NCI-H82 treated with DMSO at 0.1 percent for 48 hours (cell line): ENCODE measurements around the gene AMPD3.
A peak's percentile ranks its signal among the peaks of the same experiment; 100 is the strongest.

Experiments
- DNase-seq: peaks from one replicate; lab custom pipeline; 2025; ENCODE audit not compliant: unreplicated experiment; lab: John Stamatoyannopoulos, UW

The AMPD3 gene

GRCh38 chr11:10537600-10537999 is 82.5 kb downstream of the AMPD3 start:
- no peak for DNase-seq

DNA sequence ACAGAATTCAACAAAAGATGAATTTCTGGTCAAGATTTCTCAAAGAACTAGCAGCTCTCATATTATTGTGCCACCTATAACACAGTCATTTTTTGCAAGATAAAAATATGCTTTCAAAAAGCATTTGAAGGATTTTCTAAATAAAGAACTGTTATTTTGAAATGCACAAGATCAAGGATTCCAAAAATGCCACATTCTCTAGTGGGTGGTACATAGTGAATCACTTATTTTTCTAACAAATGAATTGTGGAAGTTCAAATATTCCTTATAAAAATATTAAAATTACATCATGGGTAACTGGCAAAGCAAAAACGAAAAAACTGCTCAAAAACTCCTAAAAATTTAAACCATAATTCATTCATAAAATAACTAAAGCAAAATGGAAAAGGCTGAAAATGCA is 83.9 kb downstream of the AMPD3 start:
- no peak for DNase-seq

DNA sequence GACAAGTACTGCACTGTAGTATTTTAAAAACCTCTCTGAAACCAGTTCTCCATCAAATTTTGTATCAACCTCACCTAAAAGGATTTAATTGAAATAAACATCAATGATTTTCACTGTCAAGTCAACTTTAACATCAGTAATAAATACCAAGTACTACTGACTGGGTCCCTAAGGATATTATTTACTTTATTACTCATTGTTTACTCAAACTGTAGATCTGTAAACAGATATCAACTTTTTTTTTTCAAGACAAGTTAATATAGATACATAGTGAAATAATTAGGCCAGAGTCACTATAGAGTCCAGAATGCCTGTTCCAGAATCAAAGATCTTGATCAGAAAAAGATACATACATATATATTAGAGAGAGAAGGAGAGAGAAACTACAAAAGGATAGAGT is 84.3 kb downstream of the AMPD3 start:
- DNase-seq: no peak

GRCh38 chr11:10540546-10540914 is 85.5 kb downstream of the AMPD3 start:
- no peak for DNase-seq

GRCh38 chr11:10540915-10541560 is 86.0 kb downstream of the AMPD3 start, which contains the start of gene RNF141:
Gene RNF141, minus strand, starts transcription at chr11:10541187. Its CDS starts 7,029 bp downstream, at chr11:10534158.
- peak; percentile 81 for DNase-seq

DNA sequence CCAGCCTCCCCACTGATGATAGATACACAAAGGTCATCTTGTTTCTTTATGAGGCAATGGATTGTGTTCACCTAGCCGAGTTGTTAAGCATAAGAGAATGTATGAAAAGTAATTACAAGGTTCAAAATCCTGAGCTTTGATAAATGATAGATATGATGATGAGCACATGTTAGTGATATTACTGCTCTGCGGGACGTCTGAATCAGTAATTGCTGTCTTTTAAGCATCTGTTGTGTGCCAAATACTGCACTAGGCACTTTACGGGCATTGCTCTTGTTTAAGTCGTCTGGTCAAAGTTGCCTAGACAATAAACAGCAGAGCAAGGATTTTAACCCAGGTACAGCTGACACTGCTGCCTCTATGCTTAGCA is 86.5 kb downstream of the AMPD3 start:
- DNase-seq: no peak

DNA sequence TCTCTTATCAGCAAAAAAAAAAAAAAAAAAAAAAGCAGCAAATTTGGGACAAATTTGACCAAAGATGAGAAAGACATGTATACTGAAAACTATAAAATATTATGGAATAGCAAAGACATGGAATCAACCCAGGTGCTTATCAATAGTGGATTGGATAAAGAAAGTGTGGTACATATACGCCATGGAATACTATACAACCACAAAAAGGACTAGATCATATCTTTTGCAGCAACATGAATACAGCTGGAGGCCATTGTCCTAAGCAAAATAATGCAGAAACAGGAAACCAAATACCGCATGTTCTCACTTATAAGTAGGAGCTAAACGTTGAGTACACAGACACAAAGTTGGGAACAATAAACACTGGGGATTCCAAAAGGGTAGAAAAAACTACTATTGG is 87.7 kb downstream of the AMPD3 start:
- DNase-seq: no peak

GRCh38 chr11:10543782-10544181 is 88.7 kb downstream of the AMPD3 start:
- no peak for DNase-seq

DNA sequence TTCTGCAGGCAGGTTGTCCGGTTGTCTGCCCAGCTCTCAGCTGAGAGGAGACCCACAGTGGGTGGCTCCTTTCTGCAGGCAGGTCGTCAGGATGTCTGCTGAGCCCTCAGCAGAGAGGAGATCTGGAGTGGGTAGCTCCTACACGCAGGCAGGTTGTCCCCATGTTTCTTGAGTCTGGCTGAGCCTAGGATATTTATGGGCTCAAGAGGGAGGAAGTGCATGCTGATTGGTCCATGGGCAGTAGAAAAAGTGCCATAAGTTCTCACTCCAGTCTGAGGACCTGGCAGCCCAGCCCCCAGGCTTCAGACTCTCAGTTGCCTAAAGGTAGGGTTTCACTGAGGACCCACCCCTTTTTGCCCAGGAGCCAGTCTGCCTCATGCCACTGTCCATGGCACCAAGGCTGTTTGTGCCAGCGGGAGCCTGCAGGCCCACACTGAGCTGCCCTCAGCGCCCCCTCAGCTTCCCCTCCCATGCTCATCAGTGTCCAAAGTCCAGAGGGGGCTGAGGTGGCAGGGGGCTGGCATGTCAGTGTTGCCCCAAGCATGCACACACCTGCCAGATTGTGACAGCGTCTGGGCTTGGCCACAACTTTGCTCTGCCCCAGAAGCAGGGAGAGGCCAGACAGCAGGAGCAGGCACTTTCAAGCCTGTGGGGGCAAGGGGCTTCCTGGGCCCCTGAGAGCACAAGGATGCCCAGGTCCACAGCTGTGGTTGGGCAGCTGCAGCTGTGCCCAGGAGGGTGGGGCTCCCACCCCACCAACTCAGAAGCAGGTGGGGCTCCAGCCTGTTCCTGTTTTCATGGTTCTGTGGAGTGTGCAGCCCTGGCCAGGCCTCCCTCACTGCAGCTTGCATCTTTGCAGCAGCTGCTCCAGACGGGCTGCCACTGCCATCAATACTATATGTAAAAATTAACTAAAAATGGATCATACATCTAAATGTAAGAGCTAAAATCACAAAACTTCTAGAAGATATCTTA is 89.7 kb downstream of the AMPD3 start:
- DNase-seq: no peak

DNA sequence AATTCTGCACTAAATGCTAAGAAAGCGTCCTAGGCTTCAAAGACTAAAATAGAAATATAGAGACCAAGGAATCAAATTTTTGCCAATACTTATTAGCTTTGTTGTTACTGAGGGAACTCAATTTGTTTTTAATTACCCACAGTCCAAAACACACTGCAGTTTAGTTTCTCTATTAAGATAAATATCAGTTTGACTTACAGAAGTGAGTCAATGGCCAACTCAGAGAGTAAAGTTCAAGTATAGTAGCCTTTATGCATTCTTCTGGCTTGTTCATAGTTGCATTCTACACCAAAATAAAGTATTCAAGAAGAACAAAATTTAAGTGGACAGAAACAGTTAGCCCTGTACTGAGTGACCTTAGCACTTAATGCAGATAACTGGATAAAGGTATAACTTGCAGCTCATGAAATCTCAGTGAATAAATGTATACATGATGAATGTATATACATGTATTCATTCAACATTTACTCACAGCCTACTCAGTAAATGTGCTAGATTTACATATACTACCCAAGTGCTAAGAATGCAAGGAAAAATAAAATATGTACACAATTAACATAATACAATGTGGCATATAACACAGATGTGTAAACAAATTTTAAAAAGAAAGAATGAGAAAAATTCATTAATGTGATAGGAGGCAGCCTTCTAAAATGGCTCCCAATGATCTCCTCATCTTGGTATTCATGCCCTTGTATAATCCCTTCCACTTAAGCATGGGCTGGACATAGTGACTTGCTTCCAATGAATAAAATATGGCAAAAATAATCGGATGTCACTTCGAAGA is 95.6 kb downstream of the AMPD3 start:
- DNase-seq: no peak

DNA sequence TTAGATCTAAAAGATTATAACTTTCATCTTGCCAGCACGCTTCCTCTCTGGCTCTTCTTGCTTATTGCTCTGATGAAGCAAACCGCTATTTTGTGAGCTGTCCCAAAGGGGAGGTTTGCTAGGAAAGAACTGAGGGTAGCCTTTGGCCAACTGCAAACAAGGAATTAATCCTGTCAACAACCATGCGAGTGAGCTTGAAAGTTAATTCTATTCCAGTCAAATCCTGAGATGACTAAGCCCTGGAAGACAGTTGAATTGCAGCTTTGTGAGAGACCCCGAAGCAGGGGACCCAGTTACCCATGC is 96.2 kb downstream of the AMPD3 start:
- no peak for DNase-seq

GRCh38 chr11:10551845-10552352 is 96.8 kb downstream of the AMPD3 start:
- DNase-seq: no peak

- no peak for DNase-seq
Measured at GRCh38 chr11:10556590-10556989, 101.5 kb downstream of the AMPD3 start.
